ENCODE results near the gene GINS1.

DNA sequence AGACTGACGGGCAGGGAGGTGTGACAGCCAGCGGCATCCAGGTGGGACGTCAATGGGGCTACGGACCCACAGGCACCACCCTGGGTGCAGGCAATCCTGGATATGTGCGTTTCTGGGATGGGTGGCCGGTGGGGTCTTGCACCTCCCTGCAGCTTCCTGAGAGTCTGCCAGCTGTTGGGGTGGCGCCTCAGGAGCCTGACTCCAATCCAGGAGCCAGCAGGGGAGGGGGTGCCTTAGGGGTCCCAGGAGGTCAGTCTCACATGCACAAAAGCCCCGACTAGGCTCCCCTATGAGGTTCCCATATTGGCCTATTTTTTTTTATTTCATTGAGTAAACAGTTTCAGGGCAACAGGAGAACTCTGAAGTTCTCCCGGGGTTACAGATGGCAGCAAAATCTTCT is 73.3 kb downstream of the GINS1 start:
- TF ChIP-seq, protein P1, sequence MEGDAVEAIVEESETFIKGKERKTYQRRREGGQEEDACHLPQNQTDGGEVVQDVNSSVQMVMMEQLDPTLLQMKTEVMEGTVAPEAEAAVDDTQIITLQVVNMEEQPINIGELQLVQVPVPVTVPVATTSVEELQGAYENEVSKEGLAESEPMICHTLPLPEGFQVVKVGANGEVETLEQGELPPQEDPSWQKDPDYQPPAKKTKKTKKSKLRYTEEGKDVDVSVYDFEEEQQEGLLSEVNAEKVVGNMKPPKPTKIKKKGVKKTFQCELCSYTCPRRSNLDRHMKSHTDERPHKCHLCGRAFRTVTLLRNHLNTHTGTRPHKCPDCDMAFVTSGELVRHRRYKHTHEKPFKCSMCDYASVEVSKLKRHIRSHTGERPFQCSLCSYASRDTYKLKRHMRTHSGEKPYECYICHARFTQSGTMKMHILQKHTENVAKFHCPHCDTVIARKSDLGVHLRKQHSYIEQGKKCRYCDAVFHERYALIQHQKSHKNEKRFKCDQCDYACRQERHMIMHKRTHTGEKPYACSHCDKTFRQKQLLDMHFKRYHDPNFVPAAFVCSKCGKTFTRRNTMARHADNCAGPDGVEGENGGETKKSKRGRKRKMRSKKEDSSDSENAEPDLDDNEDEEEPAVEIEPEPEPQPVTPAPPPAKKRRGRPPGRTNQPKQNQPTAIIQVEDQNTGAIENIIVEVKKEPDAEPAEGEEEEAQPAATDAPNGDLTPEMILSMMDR (IDR thresholded peaks at IDR 0.05): no peak
- TF ChIP-seq POLR2AphosphoS5 (IDR thresholded peaks at IDR 0.05): no peak
